HG03135 (cell line): Measurements from ENCODE around the gene MESP2.

Experiments used
- ATAC-seq: cut with Tn5 transposase; IDR thresholded peaks from one replicate; pipeline ENCODE4 v1.9.1; 2021; ENCODE audit warnings: mild to moderate bottlenecking, moderate library complexity; ENCODE audit not compliant: unreplicated experiment

MESP2 gene

GRCh38 chr15:89754361-89755154, 21.6 kb upstream of the MESP2 start:
- no peak for ATAC-seq

GRCh38 chr15:89755701-89756100, 20.4 kb upstream of the MESP2 start:
- ATAC-seq: no peak

- ATAC-seq: no peak
Observed at GRCh38 chr15:89756897-89757296, 19.2 kb upstream of the MESP2 start.

GRCh38 chr15:89758283-89758682, 17.8 kb upstream of the MESP2 start:
- ATAC-seq: no peak

GRCh38 chr15:89758981-89759380, 17.2 kb upstream of the MESP2 start:
- no peak for ATAC-seq

- no peak for ATAC-seq
Observed at GRCh38 chr15:89759835-89760234, 16.3 kb upstream of the MESP2 start.

- no peak for ATAC-seq
Observed at GRCh38 chr15:89760303-89761008, 15.7 kb upstream of the MESP2 start.

- ATAC-seq: no peak
Observed at GRCh38 chr15:89761009-89761831, 14.9 kb upstream of the MESP2 start.

- ATAC-seq: no peak
Observed at GRCh38 chr15:89761929-89762328, 14.2 kb upstream of the MESP2 start.

GRCh38 chr15:89765694-89766093, 10.4 kb upstream of the MESP2 start:
- no peak for ATAC-seq

GRCh38 chr15:89766357-89767311, 9.5 kb upstream of the MESP2 start:
- ATAC-seq: no peak

GRCh38 chr15:89767411-89767915, 8.7 kb upstream of the MESP2 start:
- no peak for ATAC-seq

GRCh38 chr15:89768071-89768500, 8.0 kb upstream of the MESP2 start:
- ATAC-seq: no peak

GRCh38 chr15:89769366-89769765, 6.8 kb upstream of the MESP2 start:
- no peak for ATAC-seq

GRCh38 chr15:89770041-89770440, 6.1 kb upstream of the MESP2 start:
- no peak for ATAC-seq

- no peak for ATAC-seq
Observed at GRCh38 chr15:89772932-89773583, 3.1 kb upstream of the MESP2 start.

GRCh38 chr15:89774492-89774891, 1.6 kb upstream of the MESP2 start:
- ATAC-seq: no peak

GRCh38 chr15:89775815-89776214, 317 bp upstream of the MESP2 start:
- peak; percentile 5 for ATAC-seq

GRCh38 chr15:89777073-89777751, 1.1 kb downstream of the MESP2 start:
- no peak for ATAC-seq
